Hepatocyte (in vitro differentiated cells): ENCODE results near the gene GRN.

Experiments
- EZH2 ChIP-seq: fragments of 200-600 bp; sonication (generic); IDR thresholded peaks from 2 replicates; pipeline ENCODE4 v1.6.1; 2016; ENCODE audit warnings: antibody characterized with exemption, mild to moderate bottlenecking, borderline replicate concordance
- TF ChIP-seq, protein P1 (sequence below): fragments of 200-600 bp; sonication (generic); IDR thresholded peaks from 2 replicates; pipeline ENCODE4 v1.5.1; 2016; ENCODE audit warnings: antibody characterized with exemption, mild to moderate bottlenecking; ENCODE audit not compliant: poor library complexity

DNA sequence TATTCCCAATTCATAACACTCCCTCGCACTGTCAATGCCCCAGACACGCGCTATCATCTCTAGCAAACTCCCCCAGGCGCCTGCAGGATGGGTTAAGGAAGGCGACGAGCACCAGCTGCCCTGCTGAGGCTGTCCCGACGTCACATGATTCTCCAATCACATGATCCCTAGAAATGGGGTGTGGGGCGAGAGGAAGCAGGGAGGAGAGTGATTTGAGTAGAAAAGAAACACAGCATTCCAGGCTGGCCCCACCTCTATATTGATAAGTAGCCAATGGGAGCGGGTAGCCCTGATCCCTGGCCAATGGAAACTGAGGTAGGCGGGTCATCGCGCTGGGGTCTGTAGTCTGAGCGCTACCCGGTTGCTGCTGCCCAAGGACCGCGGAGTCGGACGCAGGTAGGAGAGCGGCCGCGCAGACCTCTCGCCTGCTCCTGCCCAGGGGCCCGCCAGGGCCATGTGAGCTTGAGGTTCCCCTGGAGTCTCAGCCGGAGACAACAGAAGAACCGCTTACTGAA, at the start of gene GRN:
- TF ChIP-seq, protein P1, sequence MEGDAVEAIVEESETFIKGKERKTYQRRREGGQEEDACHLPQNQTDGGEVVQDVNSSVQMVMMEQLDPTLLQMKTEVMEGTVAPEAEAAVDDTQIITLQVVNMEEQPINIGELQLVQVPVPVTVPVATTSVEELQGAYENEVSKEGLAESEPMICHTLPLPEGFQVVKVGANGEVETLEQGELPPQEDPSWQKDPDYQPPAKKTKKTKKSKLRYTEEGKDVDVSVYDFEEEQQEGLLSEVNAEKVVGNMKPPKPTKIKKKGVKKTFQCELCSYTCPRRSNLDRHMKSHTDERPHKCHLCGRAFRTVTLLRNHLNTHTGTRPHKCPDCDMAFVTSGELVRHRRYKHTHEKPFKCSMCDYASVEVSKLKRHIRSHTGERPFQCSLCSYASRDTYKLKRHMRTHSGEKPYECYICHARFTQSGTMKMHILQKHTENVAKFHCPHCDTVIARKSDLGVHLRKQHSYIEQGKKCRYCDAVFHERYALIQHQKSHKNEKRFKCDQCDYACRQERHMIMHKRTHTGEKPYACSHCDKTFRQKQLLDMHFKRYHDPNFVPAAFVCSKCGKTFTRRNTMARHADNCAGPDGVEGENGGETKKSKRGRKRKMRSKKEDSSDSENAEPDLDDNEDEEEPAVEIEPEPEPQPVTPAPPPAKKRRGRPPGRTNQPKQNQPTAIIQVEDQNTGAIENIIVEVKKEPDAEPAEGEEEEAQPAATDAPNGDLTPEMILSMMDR = no peak
- TF ChIP-seq EZH2 = no peak
